HEK293 (cell line): ENCODE data around the gene TOR4A.

Source experiments
- CTCF ChIA-PET: fragments of 350-600 bp; formaldehyde crosslinking; extraction: SDS; loops from one replicate; lab custom pipeline; 2021; ENCODE audit warnings: antibody characterized with exemption; lab: Yijun Ruan, JAX
- POLR2A ChIA-PET: fragments of 300-600 bp; formaldehyde crosslinking; extraction: SDS; loops from one replicate; lab custom pipeline; 2020; ENCODE audit warnings: antibody characterized with exemption, inconsistent platforms; lab: Yijun Ruan, JAX
- H3K27ac ChIP-seq: fragments of 200-500 bp; sonication (Bioruptor generic); 2 replicates; pipeline ENCODE4 v1.5.1; 2014; ENCODE audit warnings: low read depth, low read length, control low read depth, inconsistent platforms; ENCODE audit errors: extremely low read depth
- H3K36me3 ChIP-seq, 2 experiments: fragments of 200-500 bp in 1 of 2; sonication (Bioruptor generic) in 1 of 2; 1 replicate in 1 of 2; 2 replicates in 1 of 2; pipeline ENCODE4 v1.5.1; 2014 to 2017; ENCODE audit warnings: inconsistent platforms in 2 of 2, low read length in 2 of 2; ENCODE audit not compliant: control insufficient read depth in 2 of 2, insufficient read depth in 1 of 2
- H3K4me1 ChIP-seq: fragments of 200-500 bp; sonication (Bioruptor generic); 2 replicates; pipeline ENCODE4 v1.5.1; 2014; ENCODE audit warnings: mild to moderate bottlenecking, low read length, inconsistent platforms; ENCODE audit not compliant: control insufficient read depth, insufficient read depth
- H3K4me3 ChIP-seq: 2 replicates; pipeline ENCODE4 v1.5.1; 2011; ENCODE audit warnings: low read depth, mild to moderate bottlenecking, control low read depth, low read length, moderate library complexity
- H3K9me3 ChIP-seq: fragments of 200-500 bp; sonication (Bioruptor generic); 2 replicates; pipeline ENCODE4 v1.5.1; 2014; ENCODE audit warnings: low read depth, low read length, inconsistent platforms; ENCODE audit not compliant: control insufficient read depth, insufficient read depth
- GLIS1 ChIP-seq: fragments of 450-650 bp; formaldehyde crosslinking; IDR thresholded peaks from 2 replicates; pipeline ENCODE4 v1.5.1; 2016; ENCODE audit warnings: missing biosample characterization, missing genetic modification characterization
- GLIS2 ChIP-seq: fragments of 450-650 bp; formaldehyde crosslinking; IDR thresholded peaks from 2 replicates; pipeline ENCODE4 v1.5.1; 2016; ENCODE audit warnings: missing biosample characterization, missing genetic modification characterization
- KLF16 ChIP-seq: fragments of 450-650 bp; formaldehyde crosslinking; IDR thresholded peaks from 2 replicates; pipeline ENCODE4 v1.5.1; 2017; ENCODE audit warnings: missing biosample characterization, missing genetic modification characterization
- KLF7 ChIP-seq: fragments of 450-650 bp; formaldehyde crosslinking; IDR thresholded peaks from 2 replicates; pipeline ENCODE4 v1.5.1; 2016; ENCODE audit warnings: missing biosample characterization, missing genetic modification characterization, borderline replicate concordance
- KLF9 ChIP-seq: fragments of 450-650 bp; formaldehyde crosslinking; IDR thresholded peaks from 2 replicates; pipeline ENCODE4 v1.5.1; 2016; ENCODE audit warnings: missing biosample characterization, missing genetic modification characterization, low read depth
- PRDM1 ChIP-seq: fragments of 450-650 bp; formaldehyde crosslinking; IDR thresholded peaks from 2 replicates; pipeline ENCODE4; 2016; ENCODE audit warnings: missing biosample characterization, missing genetic modification characterization
- SETDB1 ChIP-seq: IDR thresholded peaks from one replicate; pipeline ENCODE4 v1.6.1; 2017; ENCODE audit warnings: mild to moderate bottlenecking, low read length, moderate library complexity, mixed read lengths; ENCODE audit not compliant: insufficient read length
- SP2 ChIP-seq: fragments of 450-650 bp; formaldehyde crosslinking; IDR thresholded peaks from 2 replicates; pipeline ENCODE4 v1.5.1; 2016; ENCODE audit warnings: missing biosample characterization, missing genetic modification characterization
- SP3 ChIP-seq: fragments of 450-650 bp; formaldehyde crosslinking; IDR thresholded peaks from 2 replicates; pipeline ENCODE4 v1.5.1; 2016; ENCODE audit warnings: missing biosample characterization, missing genetic modification characterization
- YY1 ChIP-seq: fragments of 450-650 bp; formaldehyde crosslinking; IDR thresholded peaks from 2 replicates; pipeline ENCODE4 v1.5.1; 2018; ENCODE audit warnings: missing biosample characterization, missing genetic modification characterization
- ZBTB17 ChIP-seq: fragments of 450-650 bp; formaldehyde crosslinking; IDR thresholded peaks from 2 replicates; pipeline ENCODE4 v1.5.1; 2016; ENCODE audit warnings: missing biosample characterization, missing genetic modification characterization
- ZFP69B ChIP-seq: fragments of 450-650 bp; formaldehyde crosslinking; IDR thresholded peaks from 2 replicates; pipeline ENCODE4 v1.5.1; 2016; ENCODE audit warnings: missing biosample characterization, missing genetic modification characterization
- ZNF138 ChIP-seq: fragments of 450-650 bp; formaldehyde crosslinking; IDR thresholded peaks from 2 replicates; pipeline ENCODE4 v1.5.1; 2016; ENCODE audit warnings: missing biosample characterization, missing genetic modification characterization, borderline replicate concordance
- ZNF140 ChIP-seq: fragments of 450-650 bp; formaldehyde crosslinking; IDR thresholded peaks from 2 replicates; pipeline ENCODE4 v1.5.1; 2016; ENCODE audit warnings: missing biosample characterization, missing genetic modification characterization
- ZNF214 ChIP-seq: fragments of 450-650 bp; formaldehyde crosslinking; IDR thresholded peaks from 2 replicates; pipeline ENCODE4 v1.5.1; 2017; ENCODE audit warnings: missing biosample characterization, mild to moderate bottlenecking, missing genetic modification characterization, borderline replicate concordance
- ZNF266 ChIP-seq: fragments of 450-650 bp; formaldehyde crosslinking; IDR thresholded peaks from 2 replicates; pipeline ENCODE4 v1.5.1; 2016; ENCODE audit warnings: missing biosample characterization, missing genetic modification characterization, low read depth
- ZNF335 ChIP-seq: fragments of 450-650 bp; formaldehyde crosslinking; conservative IDR thresholded peaks from 2 replicates; pipeline ENCODE4 v1.5.1; 2016; ENCODE audit warnings: missing biosample characterization, missing genetic modification characterization
- ZNF341 ChIP-seq: fragments of 450-650 bp; formaldehyde crosslinking; IDR thresholded peaks from 2 replicates; pipeline ENCODE4; 2016; ENCODE audit warnings: low read depth, missing biosample characterization, missing genetic modification characterization
- ZNF350 ChIP-seq: fragments of 450-650 bp; formaldehyde crosslinking; IDR thresholded peaks from 2 replicates; pipeline ENCODE4 v1.5.0; 2017; ENCODE audit warnings: missing biosample characterization, mild to moderate bottlenecking, missing genetic modification characterization
- ZNF423 ChIP-seq: fragments of 450-650 bp; formaldehyde crosslinking; IDR thresholded peaks from 2 replicates; pipeline ENCODE4 v1.5.1; 2016; ENCODE audit warnings: missing biosample characterization, missing genetic modification characterization
- ZNF473 ChIP-seq: fragments of 450-650 bp; formaldehyde crosslinking; IDR thresholded peaks from 2 replicates; pipeline ENCODE4 v1.5.1; 2017; ENCODE audit warnings: missing biosample characterization, missing genetic modification characterization
- ZNF530 ChIP-seq: fragments of 450-650 bp; formaldehyde crosslinking; IDR thresholded peaks from 2 replicates; pipeline ENCODE4 v1.5.1; 2016; ENCODE audit warnings: low read depth, missing biosample characterization, missing genetic modification characterization
- ZNF623 ChIP-seq: fragments of 450-650 bp; formaldehyde crosslinking; IDR thresholded peaks from 2 replicates; pipeline ENCODE4 v1.5.1; 2016; ENCODE audit warnings: missing biosample characterization, missing genetic modification characterization
- ZNF626 ChIP-seq: fragments of 450-650 bp; sonication (Bioruptor Pico); formaldehyde crosslinking; IDR thresholded peaks from 2 replicates; pipeline ENCODE4 v1.5.1; 2018; ENCODE audit warnings: missing biosample characterization, missing genetic modification characterization, inconsistent platforms
- ZNF654 ChIP-seq: fragments of 450-650 bp; formaldehyde crosslinking; IDR thresholded peaks from 2 replicates; pipeline ENCODE4 v1.5.1; 2016; ENCODE audit warnings: low read depth, missing biosample characterization, missing genetic modification characterization
- ZNF777 ChIP-seq: fragments of 450-650 bp; formaldehyde crosslinking; IDR thresholded peaks from 2 replicates; pipeline ENCODE4 v1.5.1; 2017; ENCODE audit warnings: missing biosample characterization, missing genetic modification characterization, borderline replicate concordance
- ZNF837 ChIP-seq: fragments of 450-650 bp; formaldehyde crosslinking; IDR thresholded peaks from 2 replicates; pipeline ENCODE4 v1.5.1; 2016; ENCODE audit warnings: missing biosample characterization, missing genetic modification characterization
- TF ChIP-seq, protein P1 (sequence below): fragments of 450-650 bp; formaldehyde crosslinking; optimal IDR thresholded peaks from 2 replicates; pipeline ENCODE3; 2016; ENCODE audit warnings: missing biosample characterization, mild to moderate bottlenecking, missing genetic modification characterization
- TF ChIP-seq, protein P2 (sequence below): fragments of 450-650 bp; formaldehyde crosslinking; IDR thresholded peaks from 2 replicates; pipeline ENCODE4 v1.5.1; 2017; ENCODE audit warnings: missing biosample characterization, missing genetic modification characterization
- TF ChIP-seq, protein P3 (sequence below): fragments of 450-650 bp; formaldehyde crosslinking; IDR thresholded peaks from 2 replicates; pipeline ENCODE4 v1.5.1; 2017; ENCODE audit warnings: missing biosample characterization, missing genetic modification characterization
- TF ChIP-seq, protein P4 (sequence below): fragments of 450-650 bp; formaldehyde crosslinking; IDR thresholded peaks from 2 replicates; pipeline ENCODE4 v1.5.1; 2016; ENCODE audit warnings: missing biosample characterization, missing genetic modification characterization
- TF ChIP-seq, protein P5 (sequence below): fragments of 450-650 bp; formaldehyde crosslinking; IDR thresholded peaks from 2 replicates; pipeline ENCODE4 v1.5.1; 2016; ENCODE audit warnings: missing biosample characterization, missing genetic modification characterization

TOR4A gene

DNA sequence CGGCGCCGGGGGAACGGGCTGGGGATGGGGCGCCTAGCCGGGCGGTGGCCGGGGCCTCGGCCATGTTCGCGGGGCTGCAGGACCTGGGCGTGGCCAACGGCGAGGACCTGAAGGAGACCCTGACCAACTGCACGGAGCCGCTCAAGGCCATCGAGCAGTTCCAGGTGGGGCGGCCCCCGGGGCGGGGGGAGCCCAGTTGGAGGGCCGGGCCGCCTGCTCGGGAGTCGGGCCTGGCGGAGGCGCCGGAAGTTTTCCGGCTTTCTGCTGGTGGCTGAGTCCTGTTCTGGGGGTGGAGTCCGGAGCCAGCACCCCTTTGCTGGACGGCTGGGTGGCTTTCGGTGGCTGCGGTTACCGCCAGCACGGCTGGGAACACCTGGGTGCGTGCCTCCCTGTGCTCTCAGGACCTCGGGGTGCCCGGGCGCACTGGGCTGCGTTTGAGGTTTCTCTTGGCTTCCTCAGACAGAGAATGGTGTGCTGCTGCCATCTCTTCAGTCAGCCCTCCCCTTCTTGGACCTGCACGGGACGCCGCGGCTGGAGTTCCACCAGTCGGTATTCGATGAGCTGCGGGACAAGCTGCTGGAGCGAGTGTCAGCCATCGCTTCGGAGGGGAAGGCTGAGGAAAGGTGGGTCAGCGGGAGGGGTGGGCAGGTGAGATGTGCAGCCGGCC is 21.9 kb upstream of the TOR4A start:
- peaks cover 9 to 20% of the 10 kb centered on the region in 2 experiments for H3K36me3 ChIP-seq
- CTCF ChIA-PET: interaction anchor here (0.6 to 5.2 kb wide), 12 partner anchors 9 to 887 kb away, joined by 3 to 45 read pairs (median 5); partner anchors contain the start of gene TUBB4B
- peak overlapping the region; percentile 81 for H3K27ac ChIP-seq
- peaks cover 5% of the 10 kb centered on the region; the same call in 1 of the 2 replicates for H3K4me1 ChIP-seq
- H3K9me3 ChIP-seq: no peaks in the 10 kb centered on the region
- peak overlapping the region; percentile 89 for H3K4me3 ChIP-seq
- POLR2A ChIA-PET: interaction anchor here (0.6 to 9.1 kb wide), 11 partner anchors 12 to 188 kb away, joined by 3 to 336 read pairs (median 6); partner anchors contain the start of genes EXD3, MAN1B1, NOXA1 and TUBB4B
- TF ChIP-seq ZBTB17 (tag by site-specific recombination) (peak; percentile 38; the same call in 1 of the 2 replicates), ZNF654 (tag by site-specific recombination) (no peak), GLIS1 (tag by site-specific recombination) (peak; percentile 39; the same call in 1 of the 2 replicates), GLIS2 (tag by site-specific recombination) (peak; percentile 63), ZNF138 (no peak), ZNF423 (peak; percentile 55), ZNF140 (no peak), KLF16 (tag by site-specific recombination) (no peak), ZNF530 (tag by site-specific recombination) (no peak), ZFP69B (no peak), PRDM1 (tag by site-specific recombination) (no peak), ZNF350 (tag by site-specific recombination) (no peak), KLF9 (tag by site-specific recombination) (0 out of 2 replicates have a peak, but pooled peaks have one; percentile 18), ZNF214 (no peak), ZNF623 (tag by site-specific recombination) (no peak), ZNF777 (tag by site-specific recombination) (no peak), SP3 (tag by site-specific recombination) (peak; percentile 25), ZNF266 (no peak), YY1 (tag by site-specific recombination) (0 out of 2 replicates have a peak, but pooled peaks have one; percentile 2), ZNF341 (tag by site-specific recombination) (0 out of 2 replicates have a peak, but pooled peaks have one; percentile 30), SETDB1 (no peak), ZNF335 (tag by site-specific recombination) (peak; percentile 98), SP2 (tag by site-specific recombination) (peak; percentile 43), ZNF626 (no peak), ZNF473 (tag by site-specific recombination) (no peak), ZNF837 (tag by site-specific recombination) (no peak), KLF7 (tag by site-specific recombination) (peak; percentile 59; the same call in 1 of the 2 replicates)
- TF ChIP-seq, protein P1, sequence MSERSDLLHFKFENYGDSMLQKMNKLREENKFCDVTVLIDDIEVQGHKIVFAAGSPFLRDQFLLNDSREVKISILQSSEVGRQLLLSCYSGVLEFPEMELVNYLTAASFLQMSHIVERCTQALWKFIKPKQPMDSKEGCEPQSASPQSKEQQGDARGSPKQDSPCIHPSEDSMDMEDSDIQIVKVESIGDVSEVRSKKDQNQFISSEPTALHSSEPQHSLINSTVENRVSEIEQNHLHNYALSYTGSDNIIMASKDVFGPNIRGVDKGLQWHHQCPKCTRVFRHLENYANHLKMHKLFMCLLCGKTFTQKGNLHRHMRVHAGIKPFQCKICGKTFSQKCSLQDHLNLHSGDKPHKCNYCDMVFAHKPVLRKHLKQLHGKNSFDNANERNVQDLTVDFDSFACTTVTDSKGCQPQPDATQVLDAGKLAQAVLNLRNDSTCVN (tag by site-specific recombination): peak; percentile 45
- TF ChIP-seq, protein P2, sequence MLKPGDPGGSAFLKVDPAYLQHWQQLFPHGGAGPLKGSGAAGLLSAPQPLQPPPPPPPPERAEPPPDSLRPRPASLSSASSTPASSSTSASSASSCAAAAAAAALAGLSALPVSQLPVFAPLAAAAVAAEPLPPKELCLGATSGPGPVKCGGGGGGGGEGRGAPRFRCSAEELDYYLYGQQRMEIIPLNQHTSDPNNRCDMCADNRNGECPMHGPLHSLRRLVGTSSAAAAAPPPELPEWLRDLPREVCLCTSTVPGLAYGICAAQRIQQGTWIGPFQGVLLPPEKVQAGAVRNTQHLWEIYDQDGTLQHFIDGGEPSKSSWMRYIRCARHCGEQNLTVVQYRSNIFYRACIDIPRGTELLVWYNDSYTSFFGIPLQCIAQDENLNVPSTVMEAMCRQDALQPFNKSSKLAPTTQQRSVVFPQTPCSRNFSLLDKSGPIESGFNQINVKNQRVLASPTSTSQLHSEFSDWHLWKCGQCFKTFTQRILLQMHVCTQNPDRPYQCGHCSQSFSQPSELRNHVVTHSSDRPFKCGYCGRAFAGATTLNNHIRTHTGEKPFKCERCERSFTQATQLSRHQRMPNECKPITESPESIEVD (tag by site-specific recombination): no peak
- TF ChIP-seq, protein P3, sequence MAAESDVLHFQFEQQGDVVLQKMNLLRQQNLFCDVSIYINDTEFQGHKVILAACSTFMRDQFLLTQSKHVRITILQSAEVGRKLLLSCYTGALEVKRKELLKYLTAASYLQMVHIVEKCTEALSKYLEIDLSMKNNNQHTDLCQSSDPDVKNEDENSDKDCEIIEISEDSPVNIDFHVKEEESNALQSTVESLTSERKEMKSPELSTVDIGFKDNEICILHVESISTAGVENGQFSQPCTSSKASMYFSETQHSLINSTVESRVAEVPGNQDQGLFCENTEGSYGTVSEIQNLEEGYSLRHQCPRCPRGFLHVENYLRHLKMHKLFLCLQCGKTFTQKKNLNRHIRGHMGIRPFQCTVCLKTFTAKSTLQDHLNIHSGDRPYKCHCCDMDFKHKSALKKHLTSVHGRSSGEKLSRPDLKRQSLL (tag by site-specific recombination): no peak
- TF ChIP-seq, protein P4, sequence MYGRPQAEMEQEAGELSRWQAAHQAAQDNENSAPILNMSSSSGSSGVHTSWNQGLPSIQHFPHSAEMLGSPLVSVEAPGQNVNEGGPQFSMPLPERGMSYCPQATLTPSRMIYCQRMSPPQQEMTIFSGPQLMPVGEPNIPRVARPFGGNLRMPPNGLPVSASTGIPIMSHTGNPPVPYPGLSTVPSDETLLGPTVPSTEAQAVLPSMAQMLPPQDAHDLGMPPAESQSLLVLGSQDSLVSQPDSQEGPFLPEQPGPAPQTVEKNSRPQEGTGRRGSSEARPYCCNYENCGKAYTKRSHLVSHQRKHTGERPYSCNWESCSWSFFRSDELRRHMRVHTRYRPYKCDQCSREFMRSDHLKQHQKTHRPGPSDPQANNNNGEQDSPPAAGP (tag by site-specific recombination): no peak
- TF ChIP-seq, protein P5, sequence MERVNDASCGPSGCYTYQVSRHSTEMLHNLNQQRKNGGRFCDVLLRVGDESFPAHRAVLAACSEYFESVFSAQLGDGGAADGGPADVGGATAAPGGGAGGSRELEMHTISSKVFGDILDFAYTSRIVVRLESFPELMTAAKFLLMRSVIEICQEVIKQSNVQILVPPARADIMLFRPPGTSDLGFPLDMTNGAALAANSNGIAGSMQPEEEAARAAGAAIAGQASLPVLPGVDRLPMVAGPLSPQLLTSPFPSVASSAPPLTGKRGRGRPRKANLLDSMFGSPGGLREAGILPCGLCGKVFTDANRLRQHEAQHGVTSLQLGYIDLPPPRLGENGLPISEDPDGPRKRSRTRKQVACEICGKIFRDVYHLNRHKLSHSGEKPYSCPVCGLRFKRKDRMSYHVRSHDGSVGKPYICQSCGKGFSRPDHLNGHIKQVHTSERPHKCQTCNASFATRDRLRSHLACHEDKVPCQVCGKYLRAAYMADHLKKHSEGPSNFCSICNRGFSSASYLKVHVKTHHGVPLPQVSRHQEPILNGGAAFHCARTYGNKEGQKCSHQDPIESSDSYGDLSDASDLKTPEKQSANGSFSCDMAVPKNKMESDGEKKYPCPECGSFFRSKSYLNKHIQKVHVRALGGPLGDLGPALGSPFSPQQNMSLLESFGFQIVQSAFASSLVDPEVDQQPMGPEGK (tag by site-specific recombination): peak; percentile 19
